Right renal pelvis (tissue), 4 donors: ENCODE results near the gene BMPER. TPM values are rescaled to one million over a fixed set of nuclear protein-coding genes. Genes with fewer than 3 reads are reported as not detected.

Source experiments
- DNase-seq, 4 donors: peaks; one replicate each; pipeline ENCODE4 v3.0.0-alpha.2; 2013; ENCODE audit warnings: low read depth in 4 of 4, low spot score in 3 of 4, missing footprints in 1 of 4
- polyA plus RNA-seq, 4 donors: library from polyadenylated mRNA; unstranded; fragments of 120-200 nt; gene quantifications; one replicate each; pipeline ENCODE4 v1.2.1, GENCODE V29; 2013; ENCODE audit not compliant: insufficient read length in 4 of 4

Gene BMPER
- polyA plus RNA-seq, 4 donors: 12.9 to 22.8 (median 21.2) TPM

- no peak for DNase-seq
Observed at GRCh38 chr7:34015651-34016050, 110.3 kb downstream of the BMPER start.

GRCh38 chr7:34016876-34017275 lies 111.5 kb downstream of the BMPER start:
- DNase-seq: no peak

GRCh38 chr7:34019301-34019790 lies 114.0 kb downstream of the BMPER start:
- DNase-seq: no peak

- DNase-seq: no peak
Observed at GRCh38 chr7:34022626-34023025, 117.3 kb downstream of the BMPER start.

- DNase-seq: no peak
Observed at GRCh38 chr7:34025600-34025999, 120.3 kb downstream of the BMPER start.

- no peak for DNase-seq
Observed at GRCh38 chr7:34026481-34027190, 121.3 kb downstream of the BMPER start.

- no peak for DNase-seq
Observed at GRCh38 chr7:34031156-34031555, 125.8 kb downstream of the BMPER start.

- no peak for DNase-seq
Observed at GRCh38 chr7:34034728-34035127, 129.4 kb downstream of the BMPER start.

GRCh38 chr7:34036051-34036920 lies 130.9 kb downstream of the BMPER start:
- DNase-seq: no peak

GRCh38 chr7:34036972-34037792 lies 131.8 kb downstream of the BMPER start:
- DNase-seq: no peak

- DNase-seq: no peak
Observed at GRCh38 chr7:34038816-34039470, 133.6 kb downstream of the BMPER start.

- DNase-seq: no peak
Observed at GRCh38 chr7:34041707-34042106, 136.4 kb downstream of the BMPER start.

- DNase-seq: no peak
Observed at GRCh38 chr7:34042406-34042805, 137.1 kb downstream of the BMPER start.

GRCh38 chr7:34043461-34044305 lies 138.3 kb downstream of the BMPER start:
- no peak for DNase-seq

GRCh38 chr7:34044306-34044643 lies 138.9 kb downstream of the BMPER start:
- DNase-seq: no peak

- no peak for DNase-seq
Observed at GRCh38 chr7:34044734-34045353, 139.5 kb downstream of the BMPER start.

- DNase-seq: no peak
Observed at GRCh38 chr7:34048445-34048844, 143.1 kb downstream of the BMPER start.

GRCh38 chr7:34054075-34054474 lies 148.7 kb downstream of the BMPER start:
- DNase-seq: no peak

GRCh38 chr7:34057136-34057535 lies 151.8 kb downstream of the BMPER start:
- no peak for DNase-seq
